ENCODE measurements around the gene FBXW10. TPM values are rescaled to one million over a fixed set of nuclear protein-coding genes. Genes with fewer than 3 reads are reported as not detected.
"Not testable (repeated sequence)": the region's sequence is repeated elsewhere in the genome, so short reads cannot be mapped to it uniquely, and the experiment has no call there.

Gene FBXW10
- total RNA-seq, 1 donor from 2014 or later: not detected

DNA sequence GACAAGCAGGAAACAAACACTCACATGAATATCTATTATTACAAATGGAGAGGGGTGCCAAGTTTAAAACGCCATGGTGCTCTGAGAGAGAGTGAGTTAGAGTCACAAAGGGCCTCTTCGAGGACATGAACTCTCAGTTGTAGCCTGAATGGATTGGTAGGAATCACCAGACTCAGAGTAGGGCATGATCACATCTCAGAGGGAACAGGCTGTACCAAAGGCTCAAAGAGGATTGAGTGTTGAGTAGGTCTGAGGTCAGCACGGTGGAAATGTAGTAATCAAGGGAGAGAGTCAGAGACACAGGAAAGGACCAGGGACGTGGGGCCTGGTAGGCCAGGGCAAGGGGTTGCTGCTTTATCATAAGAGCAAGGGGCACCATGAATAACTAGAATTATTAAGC, 10.5 kb upstream of the FBXW10 start:
- not testable (repeated sequence) for H3K27me3 ChIP-seq (ENCODE audit: control insufficient read depth, insufficient read depth, low read length); H3K36me3 ChIP-seq (ENCODE audit: control insufficient read depth, insufficient read depth, low read length); H3K4me3 ChIP-seq (ENCODE audit: low read depth, low read length); DNase-seq (ENCODE audit: low read depth)
- FAIRE-seq: peak; percentile 40

- not testable (repeated sequence) for H3K36me3 ChIP-seq (ENCODE audit: control insufficient read depth, insufficient read depth, low read length); DNase-seq (ENCODE audit: low read depth); H3K4me3 ChIP-seq (ENCODE audit: low read depth, low read length); H3K27me3 ChIP-seq (ENCODE audit: control insufficient read depth, insufficient read depth, low read length); FAIRE-seq
These were observed 4.0 kb upstream of the FBXW10 start for GRCh38 chr17:18739616-18740391.

DNA sequence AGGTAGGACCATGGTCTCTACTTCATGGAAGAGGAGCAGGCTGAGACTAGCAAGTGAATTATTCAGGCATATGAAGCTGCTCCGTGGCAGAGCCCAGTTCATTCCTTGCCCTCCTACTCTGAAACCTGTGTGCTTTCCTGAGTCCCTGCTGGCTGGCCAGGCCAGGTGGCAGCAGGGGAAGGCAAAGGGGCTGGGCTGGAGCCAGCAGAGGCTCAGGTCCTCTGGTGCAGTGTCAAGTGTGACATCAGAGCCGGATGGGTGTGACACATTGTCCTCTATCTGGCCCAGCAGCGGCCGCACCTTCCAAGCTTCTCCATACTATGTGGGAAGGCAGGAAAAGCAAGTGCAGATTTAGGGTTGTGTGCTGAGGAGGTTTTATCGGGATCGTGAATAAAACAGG, 2.6 kb upstream of the FBXW10 start:
- not testable (repeated sequence) for FAIRE-seq; DNase-seq (ENCODE audit: low read depth); H3K36me3 ChIP-seq (ENCODE audit: control insufficient read depth, insufficient read depth, low read length); H3K27me3 ChIP-seq (ENCODE audit: control insufficient read depth, insufficient read depth, low read length); H3K4me3 ChIP-seq (ENCODE audit: low read depth, low read length)

GRCh38 chr17:18744726-18745125, 872 bp downstream of the FBXW10 start:
- not testable (repeated sequence) for FAIRE-seq; DNase-seq (ENCODE audit: low read depth)

GRCh38 chr17:18746551-18746950, 2.7 kb downstream of the FBXW10 start:
- not testable (repeated sequence) for DNase-seq (ENCODE audit: low read depth); H3K36me3 ChIP-seq (ENCODE audit: control insufficient read depth, insufficient read depth, low read length); H3K27me3 ChIP-seq (ENCODE audit: control insufficient read depth, insufficient read depth, low read length); FAIRE-seq; H3K4me3 ChIP-seq (ENCODE audit: low read depth, low read length)

More at GRCh38 chr17:18744726-18745125, 872 bp downstream of the FBXW10 start:
- not testable (repeated sequence) for H3K27me3 ChIP-seq (ENCODE audit: control insufficient read depth, insufficient read depth, low read length); H3K36me3 ChIP-seq (ENCODE audit: control insufficient read depth, insufficient read depth, low read length); H3K4me3 ChIP-seq (ENCODE audit: low read depth, low read length)

GRCh38 chr17:18747501-18747900, 3.6 kb downstream of the FBXW10 start:
- not testable (repeated sequence) for DNase-seq (ENCODE audit: low read depth); H3K4me3 ChIP-seq (ENCODE audit: low read depth, low read length); H3K27me3 ChIP-seq (ENCODE audit: control insufficient read depth, insufficient read depth, low read length); FAIRE-seq; H3K36me3 ChIP-seq (ENCODE audit: control insufficient read depth, insufficient read depth, low read length)

DNA sequence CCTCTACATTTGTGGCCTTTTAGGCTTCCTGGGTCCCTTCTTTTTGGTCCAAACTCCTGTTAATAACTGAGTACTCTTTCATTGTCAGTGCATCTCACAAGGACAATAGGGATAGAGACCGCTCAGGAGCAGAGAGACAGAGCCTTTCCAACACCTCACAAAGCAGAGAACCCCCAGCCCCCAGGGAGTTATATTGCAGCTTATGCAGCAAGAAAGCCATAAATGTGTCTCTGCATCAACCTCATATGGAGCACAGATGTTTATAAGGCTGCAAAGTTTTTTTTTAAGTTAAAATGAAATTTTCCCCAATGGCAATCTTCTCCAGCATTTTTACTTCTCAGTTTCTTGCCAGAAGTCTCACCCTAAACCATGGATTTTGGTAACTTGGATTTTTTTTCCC, 6.4 kb downstream of the FBXW10 start:
- not testable (repeated sequence) for FAIRE-seq; H3K36me3 ChIP-seq (ENCODE audit: control insufficient read depth, insufficient read depth, low read length); H3K4me3 ChIP-seq (ENCODE audit: low read depth, low read length); DNase-seq (ENCODE audit: low read depth); H3K27me3 ChIP-seq (ENCODE audit: control insufficient read depth, insufficient read depth, low read length)

DNA sequence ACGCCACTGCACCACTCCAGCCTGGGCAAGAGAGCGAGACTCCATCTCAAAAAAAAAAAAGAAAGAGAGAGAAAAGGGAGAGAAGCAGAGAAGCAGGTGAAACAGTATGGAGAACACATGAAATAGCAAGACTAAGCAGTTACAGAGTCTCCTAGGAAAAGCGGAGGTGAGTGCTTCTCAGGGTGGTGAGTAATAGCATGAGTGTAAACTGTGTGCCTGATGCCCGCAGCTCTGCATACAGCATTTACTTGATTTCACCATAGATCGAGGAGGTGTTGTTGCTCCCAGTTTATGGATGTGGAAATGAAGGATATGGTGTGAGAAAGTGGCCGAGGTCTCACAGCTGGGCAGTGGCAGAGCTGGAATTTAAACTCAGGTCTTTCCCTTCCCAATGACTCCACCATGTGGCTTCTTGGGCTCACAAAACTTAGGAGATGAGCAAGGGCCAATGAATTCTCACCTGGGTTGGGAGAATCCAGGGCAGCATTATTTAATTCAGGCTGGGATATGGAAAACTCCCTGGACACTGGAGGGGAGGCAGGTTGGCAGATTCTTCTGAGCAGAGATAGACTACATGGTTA, 10.1 kb downstream of the FBXW10 start:
- H3K36me3 ChIP-seq (ENCODE audit: control insufficient read depth, insufficient read depth, low read length); FAIRE-seq; H3K4me3 ChIP-seq (ENCODE audit: low read depth, low read length); H3K27me3 ChIP-seq (ENCODE audit: control insufficient read depth, insufficient read depth, low read length): not testable (repeated sequence)
- peak; percentile 18 for DNase-seq (ENCODE audit: low read depth)

DNA sequence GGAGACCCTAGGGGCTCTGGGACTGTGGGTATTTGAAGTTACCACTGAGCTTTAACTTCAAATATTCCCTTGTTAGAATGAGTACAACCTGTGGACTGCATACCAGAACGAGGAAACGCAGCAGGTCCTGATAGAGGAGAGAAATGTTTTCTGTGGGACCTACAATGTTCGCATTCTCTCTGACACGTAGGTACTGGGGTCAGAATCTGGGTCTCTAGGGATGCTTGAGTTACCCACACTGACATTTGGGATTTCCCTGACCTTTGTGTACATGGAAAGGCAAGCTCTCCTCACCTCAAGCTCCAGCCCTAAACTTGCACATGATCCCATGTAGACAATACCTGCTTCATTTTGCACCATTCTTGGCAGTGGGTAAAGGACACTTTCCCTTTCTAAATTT, 12.1 kb downstream of the FBXW10 start:
- H3K36me3 ChIP-seq (ENCODE audit: control insufficient read depth, insufficient read depth, low read length); DNase-seq (ENCODE audit: low read depth); H3K27me3 ChIP-seq (ENCODE audit: control insufficient read depth, insufficient read depth, low read length); H3K4me3 ChIP-seq (ENCODE audit: low read depth, low read length); FAIRE-seq: not testable (repeated sequence)

DNA sequence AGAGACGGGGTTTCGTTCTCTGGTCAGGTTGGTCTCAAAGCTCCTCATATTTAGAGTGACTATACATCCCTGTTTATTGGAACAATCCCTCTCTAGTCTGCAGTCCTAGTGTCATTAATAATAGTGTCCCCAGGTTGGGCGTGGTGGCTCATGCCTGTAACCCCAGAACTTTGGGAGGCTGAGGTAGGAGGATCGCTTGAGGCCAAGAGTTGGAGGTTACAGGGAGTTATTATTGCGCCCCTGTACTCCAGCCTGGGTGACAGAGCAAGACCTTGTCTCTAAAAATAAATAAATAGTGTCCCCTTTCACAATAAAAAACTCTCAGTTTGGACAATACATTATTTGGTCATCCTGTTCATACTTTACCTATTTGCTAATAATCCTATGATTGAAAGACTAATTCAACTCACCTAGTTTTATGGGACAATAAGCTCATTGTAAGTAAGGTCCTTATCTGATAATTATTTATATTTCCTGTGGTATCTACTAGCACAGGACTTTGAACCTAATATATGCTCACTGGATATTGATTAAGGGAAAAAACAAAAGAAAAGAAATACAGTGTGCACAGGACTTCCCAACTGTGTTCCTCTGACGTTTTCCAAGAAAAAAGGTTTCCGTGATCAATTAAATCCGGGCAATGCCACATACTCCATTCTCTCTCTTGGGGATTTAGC, 13.7 kb downstream of the FBXW10 start:
- not testable (repeated sequence) for H3K4me3 ChIP-seq (ENCODE audit: low read depth, low read length); FAIRE-seq; H3K27me3 ChIP-seq (ENCODE audit: control insufficient read depth, insufficient read depth, low read length); DNase-seq (ENCODE audit: low read depth); H3K36me3 ChIP-seq (ENCODE audit: control insufficient read depth, insufficient read depth, low read length)

- not testable (repeated sequence) for H3K27me3 ChIP-seq (ENCODE audit: control insufficient read depth, insufficient read depth, low read length); H3K36me3 ChIP-seq (ENCODE audit: control insufficient read depth, insufficient read depth, low read length); DNase-seq (ENCODE audit: low read depth); H3K4me3 ChIP-seq (ENCODE audit: low read depth, low read length)
- peak; percentile 84 for FAIRE-seq
These were observed 14.5 kb downstream of the FBXW10 start for GRCh38 chr17:18758344-18758743.

DNA sequence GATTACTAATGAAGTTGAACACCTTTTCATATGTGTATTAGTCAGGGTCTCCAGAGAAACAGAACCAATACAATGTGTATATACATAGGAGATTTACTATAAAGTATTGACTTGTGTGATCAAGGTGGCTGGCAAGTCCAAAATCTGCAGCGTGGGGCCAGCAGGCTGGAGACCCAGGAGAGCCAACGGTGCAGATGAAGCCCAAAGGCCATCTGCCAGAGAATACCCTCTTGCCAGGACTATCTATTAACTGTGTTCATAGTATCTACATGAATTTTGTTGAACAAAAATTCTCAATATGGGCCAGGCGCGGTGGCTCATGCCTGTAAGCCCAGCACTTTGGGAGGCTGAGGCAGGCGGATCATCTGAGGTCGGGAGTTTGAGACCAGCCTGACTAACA, 16.4 kb downstream of the FBXW10 start:
- not testable (repeated sequence) for H3K27me3 ChIP-seq (ENCODE audit: control insufficient read depth, insufficient read depth, low read length); DNase-seq (ENCODE audit: low read depth); H3K36me3 ChIP-seq (ENCODE audit: control insufficient read depth, insufficient read depth, low read length); H3K4me3 ChIP-seq (ENCODE audit: low read depth, low read length); FAIRE-seq

GRCh38 chr17:18770572-18770971, 26.7 kb downstream of the FBXW10 start:
- DNase-seq (ENCODE audit: low read depth); FAIRE-seq; H3K4me3 ChIP-seq (ENCODE audit: low read depth, low read length); H3K36me3 ChIP-seq (ENCODE audit: control insufficient read depth, insufficient read depth, low read length); H3K27me3 ChIP-seq (ENCODE audit: control insufficient read depth, insufficient read depth, low read length): not testable (repeated sequence)

DNA sequence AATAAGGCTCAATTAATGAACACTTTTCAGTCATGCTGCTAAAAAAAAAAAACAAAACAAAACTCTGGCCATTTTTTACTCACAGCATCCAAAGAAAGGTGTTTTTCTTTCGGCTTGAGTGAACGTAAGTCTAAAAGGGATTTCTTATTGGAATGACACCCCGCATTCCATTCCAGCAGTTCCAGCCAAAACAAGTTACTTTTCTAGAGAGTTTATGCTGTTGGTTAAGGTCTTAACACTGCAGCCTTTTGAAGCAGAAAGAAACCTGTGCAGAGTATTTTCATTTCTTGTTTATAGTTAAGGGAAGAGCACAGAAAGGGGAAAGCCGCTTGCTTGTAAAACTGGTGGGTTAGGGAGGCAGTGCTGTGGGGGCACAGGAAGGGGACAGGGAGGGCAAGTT, 27.2 kb downstream of the FBXW10 start:
- not testable (repeated sequence) for DNase-seq (ENCODE audit: low read depth); H3K4me3 ChIP-seq (ENCODE audit: low read depth, low read length); FAIRE-seq; H3K27me3 ChIP-seq (ENCODE audit: control insufficient read depth, insufficient read depth, low read length); H3K36me3 ChIP-seq (ENCODE audit: control insufficient read depth, insufficient read depth, low read length)

Data from bronchial epithelial cell (primary cell).